DOHH2 (cell line): ENCODE results near the gene NPLOC4.

Experiments
- CTCF ChIP-seq: fragments of 200-600 bp; sonication (generic); IDR thresholded peaks from one replicate; pipeline ENCODE4 v1.5.1; 2014; ENCODE audit warnings: antibody characterized with exemption, mild to moderate bottlenecking, low read depth, low read length; ENCODE audit not compliant: poor library complexity, severe bottlenecking
- EZH2phosphoT487 ChIP-seq: fragments of 200-600 bp; sonication (generic); IDR thresholded peaks from 2 replicates; pipeline ENCODE4 v1.6.1; 2017; ENCODE audit warnings: borderline replicate concordance, mild to moderate bottlenecking, antibody characterized with exemption, low read length, moderate library complexity, mixed read lengths

- TF ChIP-seq CTCF (no peak), EZH2phosphoT487 (no peak)
Measured at GRCh38 chr17:81582749-81583148, 54.2 kb downstream of the NPLOC4 start.
